GM23338 (cell line): Measurements from ENCODE around the gene UVSSA. TPM values are rescaled to one million over a fixed set of nuclear protein-coding genes. Genes with fewer than 3 reads are reported as not detected.

Experiments used
- ATAC-seq: fragments of 200-7000 bp; cut with Tn5 transposase; 3 replicates; pipeline ENCODE4 v1.9.1; 2020
- DNase-seq: peaks from one replicate; pipeline ENCODE4 v3.0.0-alpha.2; 2015; ENCODE audit warnings: low spot score
- H2AFZ ChIP-seq: fragments of 200-600 bp; sonication (generic); 2 replicates; pipeline ENCODE4 v1.8.0; 2016; ENCODE audit warnings: antibody characterized with exemption, mild to moderate bottlenecking, moderate library complexity
- H3F3A ChIP-seq: fragments of 200-600 bp; sonication (generic); replicated peaks from 2 replicates; pipeline ENCODE4 v1.8.0; 2017; ENCODE audit warnings: antibody characterized with exemption, mixed run types, low read depth
- H3K27ac ChIP-seq: fragments of 200-600 bp; sonication (generic); 2 replicates; pipeline ENCODE4 v1.6.1; 2016; ENCODE audit warnings: low read depth
- H3K27me3 ChIP-seq: fragments of 200-600 bp; sonication (generic); 2 replicates; pipeline ENCODE4 v1.8.0; 2016; ENCODE audit warnings: mild to moderate bottlenecking, mixed run types, moderate library complexity; ENCODE audit not compliant: insufficient read depth
- H3K36me3 ChIP-seq: fragments of 200-600 bp; sonication (generic); 2 replicates; pipeline ENCODE4 v1.8.0; 2016; ENCODE audit warnings: mild to moderate bottlenecking; ENCODE audit not compliant: insufficient read depth
- H3K4me1 ChIP-seq: fragments of 200-600 bp; sonication (generic); 2 replicates; pipeline ENCODE4 v1.8.0; 2016; ENCODE audit warnings: mild to moderate bottlenecking, moderate library complexity; ENCODE audit not compliant: insufficient read depth
- H3K4me2 ChIP-seq: fragments of 200-600 bp; sonication (generic); 2 replicates; pipeline ENCODE4 v1.7.1; 2017; ENCODE audit warnings: mixed run types
- H3K4me3 ChIP-seq: fragments of 200-600 bp; sonication (generic); 2 replicates; pipeline ENCODE4 v1.6.1; 2016; ENCODE audit warnings: mixed run types
- H3K79me2 ChIP-seq: fragments of 200-600 bp; sonication (generic); replicated peaks from 2 replicates; pipeline ENCODE4 v1.8.0; 2017; ENCODE audit warnings: mild to moderate bottlenecking; ENCODE audit not compliant: insufficient read depth
- H3K9me2 ChIP-seq: fragments of 200-600 bp; sonication (generic); 2 replicates; pipeline ENCODE4 v1.8.0; 2017; ENCODE audit not compliant: insufficient read depth
- H4K20me1 ChIP-seq: fragments of 200-600 bp; sonication (generic); replicated peaks from 2 replicates; pipeline ENCODE4 v1.8.0; 2017; ENCODE audit warnings: mild to moderate bottlenecking; ENCODE audit not compliant: insufficient read depth
- H3K27ac Mint-ChIP-seq: 2 replicates; pipeline ENCODE4 v1.8.0; 2020; ENCODE audit warnings: inconsistent platforms, mild to moderate bottlenecking, moderate library complexity, mixed read lengths
- H3K27me3 Mint-ChIP-seq: 3 replicates; pipeline ENCODE4 v1.8.0; 2022; ENCODE audit warnings: low read depth, mild to moderate bottlenecking, moderate library complexity, mixed read lengths, inconsistent platforms; ENCODE audit not compliant: insufficient read depth, poor library complexity
- H3K36me3 Mint-ChIP-seq: 3 replicates; pipeline ENCODE4 v1.8.0; 2021; ENCODE audit warnings: low read depth, mild to moderate bottlenecking, inconsistent platforms, moderate library complexity, mixed read lengths
- H3K4me1 Mint-ChIP-seq: 3 replicates; pipeline ENCODE4 v1.8.0; 2020; ENCODE audit warnings: mild to moderate bottlenecking, inconsistent platforms, mixed read lengths
- H3K4me3 Mint-ChIP-seq: 3 replicates; pipeline ENCODE4 v1.8.0; 2021; ENCODE audit warnings: moderate library complexity, mild to moderate bottlenecking, inconsistent platforms, mixed read lengths
- H3K9me3 Mint-ChIP-seq: 3 replicates; pipeline ENCODE4 v1.8.0; 2020; ENCODE audit warnings: moderate library complexity, mild to moderate bottlenecking, inconsistent platforms, mixed read lengths
- CREB1 ChIP-seq: fragments of 250-450 bp; sonication (Bioruptor Pico); IDR thresholded peaks from 2 replicates; pipeline ENCODE4 v1.5.0; 2020; ENCODE audit warnings: low read depth, mild to moderate bottlenecking, moderate library complexity
- CTCF ChIP-seq, 2 experiments: fragments of 200-600 bp in 1 of 2; sonication (generic) in 1 of 2; conservative IDR thresholded peaks; 2 replicates each; pipeline versions ENCODE4 v1.5.1 to v1.6.1; 2016 to 2017; ENCODE audit warnings: antibody characterized with exemption in 2 of 2, low read depth in 2 of 2, mild to moderate bottlenecking in 2 of 2, moderate library complexity in 1 of 2
- EZH2 ChIP-seq: fragments of 200-600 bp; sonication (generic); IDR thresholded peaks from one replicate; pipeline ENCODE4 v1.8.0; 2017; ENCODE audit warnings: antibody characterized with exemption, mild to moderate bottlenecking, low read depth; ENCODE audit not compliant: unreplicated experiment
- EZH2phosphoT487 ChIP-seq: fragments of 200-600 bp; sonication (generic); IDR thresholded peaks from one replicate; pipeline ENCODE4 v1.8.1; 2018; ENCODE audit warnings: antibody characterized with exemption; ENCODE audit not compliant: unreplicated experiment
- REST ChIP-seq: IDR thresholded peaks from one replicate; pipeline ENCODE4 v1.6.1; 2018; ENCODE audit warnings: antibody characterized with exemption; ENCODE audit not compliant: unreplicated experiment
- STAT1 ChIP-seq: IDR thresholded peaks from one replicate; pipeline ENCODE4 v1.6.1; 2016; ENCODE audit warnings: antibody characterized with exemption; ENCODE audit not compliant: unreplicated experiment
- ZNF114 ChIP-seq: fragments of 250-450 bp; sonication (Bioruptor Pico); IDR thresholded peaks from 2 replicates; pipeline ENCODE4 v1.5.0; 2020; ENCODE audit warnings: mild to moderate bottlenecking, moderate library complexity
- polyA plus RNA-seq: library from polyadenylated mRNA; unstranded; fragments of >200 nt; fragmentation: Nextera tagmentation; extraction: Ambion mirVana; gene quantifications from 2 replicates; pipeline ENCODE4 v1.2.1, GENCODE V29; 2016
- total RNA-seq: library from RNA; depleted of rRNA; stranded (reverse); fragments of >200 nt; shearing (Covaris generic); gene quantifications from 2 replicates; pipeline ENCODE4 v1.2.3, GENCODE V29; 2014

The UVSSA gene
- total and polyA plus RNA-seq, 2 experiments from 2014 or later, result 6.5 to 27.7 TPM

DNA sequence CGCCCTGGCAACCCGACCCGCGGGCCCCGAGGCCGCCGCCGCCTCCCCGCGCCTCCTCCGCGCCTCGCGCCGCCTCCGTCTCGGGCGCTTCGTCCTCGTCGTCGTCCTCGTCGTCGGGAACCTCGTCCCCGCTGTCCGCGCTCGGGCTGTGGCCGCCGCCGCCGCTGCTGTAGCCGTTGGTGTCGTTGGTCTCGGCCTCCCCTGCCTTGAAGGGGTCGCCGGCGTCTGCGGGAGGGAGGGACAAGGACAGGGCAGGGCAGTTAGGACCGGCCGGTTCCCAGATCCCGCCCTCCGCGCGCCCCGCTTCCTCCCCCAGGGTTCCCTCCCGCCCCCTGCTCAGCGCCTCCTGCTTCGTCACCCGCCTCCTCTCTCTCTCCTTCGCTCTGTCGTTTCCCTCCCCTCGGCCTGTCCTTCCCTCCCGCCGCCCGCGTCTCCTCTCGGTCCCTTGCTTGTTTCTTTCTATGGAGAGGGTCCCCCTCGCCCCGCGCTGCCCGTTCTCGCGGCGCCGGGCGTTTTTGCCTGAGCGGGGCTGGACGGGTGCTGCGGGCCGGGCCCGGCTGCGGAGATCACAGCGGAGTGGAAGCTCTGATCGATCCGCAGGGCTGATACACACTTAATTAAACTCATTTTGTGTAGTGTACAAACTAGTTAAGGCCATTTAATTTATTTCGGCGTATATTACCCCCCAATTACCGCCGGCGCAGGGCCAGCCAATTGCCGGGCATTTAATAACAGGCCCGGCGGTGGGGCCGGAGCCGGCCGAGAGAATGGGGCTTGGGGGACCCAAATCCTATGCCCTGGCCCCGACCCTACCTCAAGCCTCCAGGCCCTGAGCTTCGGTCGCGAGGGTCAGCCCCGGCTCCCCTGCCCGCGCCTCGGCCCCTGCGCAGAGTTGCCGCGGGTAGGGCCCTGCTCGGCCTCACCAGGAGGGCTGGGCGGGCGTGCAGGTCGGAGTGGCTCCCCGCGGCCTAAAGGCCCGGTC, 56.9 kb downstream of the UVSSA start:
- no peak for TF ChIP-seq CTCF (conservative IDR thresholded peaks at IDR 0.05; ENCODE audit: low read depth in 2 of 2)
- peak; percentile 100 for TF ChIP-seq EZH2
- TF ChIP-seq EZH2phosphoT487, result peak; percentile 98
- no peak for TF ChIP-seq STAT1
- TF ChIP-seq REST, result no peak
- no peak for TF ChIP-seq CREB1 (CRISPR knock-in tag)
- TF ChIP-seq ZNF114 (CRISPR knock-in tag), result no peak
- Mint-ChIP-seq H3K9me3 (peaks cover 3% of the 10 kb centered on the region; the same call in 2 of the 3 replicates), H3K36me3 (peaks cover 2% of the 10 kb centered on the region; the same call in 1 of the 3 replicates), H3K4me3 (no peak overlapping the region), H3K27me3 (peaks cover 81% of the 10 kb centered on the region), H3K4me1 (peaks cover 14% of the 10 kb centered on the region), H3K27ac (no peak overlapping the region)
- Histone ChIP-seq H3K4me1 (peaks cover 16% of the 10 kb centered on the region; the same call in 1 of the 2 replicates), H3F3A (0 out of 2 replicates have a peak, but pooled peaks cover 3% of the 10 kb centered on the region), H3K27me3 (peaks cover 85% of the 10 kb centered on the region), H2AFZ (no peak overlapping the region), H3K27ac (no peak overlapping the region), H3K4me3 (peak overlapping the region; percentile 49), H3K4me2 (peak overlapping the region; percentile 68), H3K36me3 (no peaks in the 10 kb centered on the region), H4K20me1 (no peaks in the 10 kb centered on the region; the same call in 1 of the 2 replicates), H3K79me2 (no peaks in the 10 kb centered on the region), H3K9me2 (no peaks in the 10 kb centered on the region)
- peak; percentile 56 for DNase-seq
- peak; percentile 1; the same call in 2 of the 3 replicates for ATAC-seq
